ENCODE data around the gene DYNC1H1. TPM values are rescaled to one million over a fixed set of nuclear protein-coding genes. Genes with fewer than 3 reads are reported as not detected.

DYNC1H1 gene
- total RNA-seq, 1 experiment from 2014 or later: 409 TPM

DNA sequence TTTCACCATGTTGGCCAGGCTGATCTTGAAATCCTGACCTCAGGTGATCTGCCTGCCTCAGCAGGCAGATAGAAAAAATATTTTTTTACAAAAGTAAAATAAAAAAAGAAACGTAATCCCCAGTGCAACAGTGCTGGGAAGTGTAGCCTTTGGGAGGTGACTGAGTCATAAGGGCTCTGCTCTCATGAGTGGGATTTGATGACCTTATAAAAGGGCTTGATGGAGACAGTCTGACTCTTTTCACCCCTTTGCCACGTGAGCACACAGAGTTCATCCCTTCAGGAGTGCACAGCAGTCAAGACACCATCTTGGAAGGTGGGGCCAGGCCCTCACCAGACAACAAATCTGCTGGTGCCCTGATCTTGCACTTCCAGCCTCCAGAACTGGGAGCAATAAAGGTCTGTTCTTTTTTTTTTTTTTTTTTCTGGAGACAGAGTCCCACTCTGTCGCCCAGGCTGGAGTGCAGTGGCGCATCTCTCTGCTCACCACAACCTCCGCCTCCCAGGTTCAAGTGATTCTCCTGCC, 24.7 kb upstream of the DYNC1H1 start:
- DNase-seq (ENCODE audit: low read depth): no peak

DNA sequence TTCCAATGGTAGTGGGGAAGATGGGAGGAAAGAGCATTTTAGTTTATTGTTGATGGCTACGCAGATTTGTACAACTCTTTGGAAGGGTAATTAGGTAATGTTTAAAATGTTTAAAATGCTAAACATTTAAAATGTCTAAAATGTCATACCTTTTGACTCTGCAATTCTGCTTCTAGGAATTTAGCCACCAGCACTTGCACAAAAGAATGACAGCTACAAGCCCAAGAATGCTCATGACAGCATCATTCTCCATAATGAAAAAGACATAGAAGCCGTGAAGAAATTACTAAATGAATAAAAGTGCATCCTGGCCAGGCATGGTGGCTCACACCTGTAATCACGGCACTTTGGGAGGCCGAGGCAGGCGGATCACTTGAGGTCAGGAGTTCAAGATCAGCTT, 19.9 kb upstream of the DYNC1H1 start:
- DNase-seq (ENCODE audit: low read depth): no peak

DNA sequence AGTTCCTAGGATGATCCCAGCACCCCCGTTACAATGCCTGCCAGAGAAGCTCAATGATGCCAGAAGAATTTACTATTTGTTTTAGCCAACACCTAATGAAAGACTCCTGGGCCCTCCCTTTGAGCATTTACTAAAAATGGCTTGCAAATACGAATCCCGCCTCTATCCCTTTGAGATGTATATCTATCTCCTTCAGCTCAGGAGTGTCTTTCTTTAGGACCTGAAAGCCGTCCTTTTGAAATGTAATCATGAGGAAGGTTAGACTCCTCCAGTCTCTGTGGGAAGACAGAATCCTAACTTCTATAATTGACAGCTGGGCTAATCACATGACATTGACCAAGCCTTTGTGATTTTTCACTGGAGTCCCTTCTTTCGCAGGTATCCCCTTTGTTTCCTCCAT, 19.2 kb upstream of the DYNC1H1 start:
- DNase-seq (ENCODE audit: low read depth): no peak

DNA sequence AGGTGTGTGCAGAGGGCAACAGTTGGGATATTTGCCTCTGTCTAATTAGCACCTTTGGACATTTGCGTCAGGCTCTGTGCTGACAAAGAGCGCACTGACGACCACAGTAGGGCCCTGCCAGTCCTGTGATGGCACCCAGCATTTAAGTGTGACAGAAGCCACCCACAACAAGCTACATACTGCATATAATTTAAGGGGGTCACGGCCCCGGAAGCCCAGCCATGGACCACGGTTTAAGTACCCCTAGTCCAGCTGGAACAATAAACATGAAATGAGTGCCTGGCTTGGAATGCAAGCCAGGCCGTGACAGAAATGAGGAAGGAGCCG, 16.8 kb upstream of the DYNC1H1 start:
- DNase-seq (ENCODE audit: low read depth): no peak

DNA sequence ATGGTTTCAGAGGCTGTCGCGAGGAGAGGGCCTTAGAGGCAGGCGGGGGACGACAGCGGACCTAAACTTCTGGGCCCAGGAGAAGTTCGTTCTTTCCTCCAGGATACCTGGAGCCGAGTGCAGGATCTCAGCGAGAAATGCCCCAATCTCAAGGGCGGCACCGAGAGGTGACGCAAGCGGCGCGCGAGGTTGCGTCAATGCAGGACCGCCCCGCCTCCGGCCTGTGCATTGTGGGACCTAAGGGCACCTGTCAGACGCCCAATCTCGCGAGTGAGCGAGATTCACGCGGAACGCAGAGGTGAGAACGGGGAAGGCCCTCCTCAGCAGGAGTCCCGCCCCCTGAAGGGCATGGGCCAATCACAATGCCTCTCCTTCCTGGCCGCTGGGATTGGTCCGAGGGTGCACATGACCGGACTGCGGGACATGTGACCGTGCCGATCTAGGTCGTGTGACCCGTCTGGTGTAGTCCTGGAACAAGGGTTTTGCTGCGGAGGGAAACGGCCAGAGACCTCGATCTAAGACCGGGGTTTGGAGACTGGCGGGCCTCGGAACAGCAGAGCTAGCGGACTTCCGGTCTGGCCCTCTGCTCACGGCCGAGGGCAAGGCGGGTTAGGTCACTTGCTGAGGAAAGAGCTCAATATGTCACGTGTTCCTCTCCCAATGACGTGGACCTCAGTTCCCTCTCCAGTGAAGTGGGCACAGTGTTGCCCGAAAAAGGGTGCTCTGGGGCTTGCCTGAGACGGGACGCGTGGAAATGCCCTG, 16.3 kb upstream of the DYNC1H1 start:
- DNase-seq (ENCODE audit: low read depth): peak; percentile 100

DNA sequence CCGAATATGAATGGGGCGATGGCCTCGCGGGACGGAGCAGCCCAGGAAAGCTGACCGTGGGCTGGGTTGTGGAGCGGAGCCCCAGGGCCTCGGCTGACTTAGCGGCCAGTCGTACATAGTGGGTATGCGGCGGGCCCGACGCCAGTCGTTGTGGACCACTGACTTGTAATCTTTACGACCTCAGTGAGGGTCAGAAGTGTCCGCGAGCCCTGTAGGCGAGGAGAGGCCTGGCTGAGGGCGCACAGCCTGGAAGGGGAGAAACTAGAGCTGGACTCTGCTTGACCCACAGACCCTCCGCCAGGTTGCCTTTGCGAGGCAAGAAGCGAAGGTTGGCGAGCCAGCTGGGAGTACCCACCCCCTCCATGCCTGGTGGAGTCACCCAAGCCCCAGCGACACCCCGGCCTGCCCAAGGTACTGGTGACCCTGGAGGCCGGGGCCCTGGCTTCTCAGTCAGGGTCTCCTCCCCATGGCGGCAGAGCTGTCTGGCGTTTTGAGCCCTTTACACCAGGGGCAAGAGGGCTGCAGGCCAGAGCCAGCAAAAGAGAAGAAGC, 15.6 kb upstream of the DYNC1H1 start:
- no peak for DNase-seq (ENCODE audit: low read depth)

DNA sequence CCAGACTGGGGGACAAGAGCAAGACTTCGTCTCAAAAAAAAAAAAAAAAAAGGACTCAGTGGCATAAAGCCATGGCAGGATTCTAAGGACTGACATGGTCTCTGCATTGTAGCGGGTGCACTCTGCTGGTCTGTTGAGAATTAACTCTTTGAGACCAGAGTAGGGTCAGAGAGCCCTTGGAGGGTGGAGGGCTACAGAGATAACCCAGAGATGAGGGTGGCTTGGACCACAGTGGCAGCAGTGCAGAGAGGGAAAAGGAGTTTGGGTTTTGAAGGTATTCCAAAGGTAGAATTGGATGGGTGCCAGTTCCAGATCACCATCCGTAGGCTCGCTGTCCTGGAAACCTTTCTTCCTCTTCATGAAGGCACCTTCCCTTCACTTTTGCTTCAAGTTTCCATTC, 14.3 kb upstream of the DYNC1H1 start:
- DNase-seq (ENCODE audit: low read depth): no peak

DNA sequence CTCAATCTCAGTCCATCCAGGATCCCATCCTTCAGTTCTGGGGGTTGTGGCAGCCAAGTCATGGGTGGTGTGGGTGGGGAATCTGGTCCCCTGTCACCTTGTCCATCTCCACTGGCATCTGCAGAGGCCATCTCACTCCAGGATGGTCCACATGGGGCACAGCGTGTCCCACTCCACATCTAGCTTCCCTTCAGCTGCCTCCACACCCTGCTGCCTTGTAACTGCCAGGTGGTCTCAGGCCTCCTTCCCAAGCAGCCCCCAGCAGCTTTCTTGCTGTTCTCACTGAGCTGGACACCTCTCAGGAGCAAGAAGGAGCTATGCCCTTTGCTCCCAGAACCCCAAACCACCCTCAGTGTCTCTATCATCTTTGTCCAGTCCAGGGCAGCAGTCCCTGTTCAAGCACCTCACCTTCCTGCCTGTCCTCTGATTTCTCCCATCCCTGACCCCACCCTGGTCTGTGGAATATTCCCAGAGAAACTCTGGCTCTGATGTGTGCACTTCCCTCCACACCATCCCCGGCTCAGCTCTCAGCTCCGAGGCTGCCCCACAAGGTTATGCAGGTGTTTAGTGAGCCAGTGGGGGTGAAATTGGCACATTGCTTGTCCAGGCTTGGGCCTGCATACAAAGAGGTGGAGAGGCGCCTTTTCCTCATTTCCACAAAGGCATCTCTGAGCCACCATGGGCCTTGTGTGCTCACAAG, 13.7 kb upstream of the DYNC1H1 start:
- DNase-seq (ENCODE audit: low read depth): no peak

DNA sequence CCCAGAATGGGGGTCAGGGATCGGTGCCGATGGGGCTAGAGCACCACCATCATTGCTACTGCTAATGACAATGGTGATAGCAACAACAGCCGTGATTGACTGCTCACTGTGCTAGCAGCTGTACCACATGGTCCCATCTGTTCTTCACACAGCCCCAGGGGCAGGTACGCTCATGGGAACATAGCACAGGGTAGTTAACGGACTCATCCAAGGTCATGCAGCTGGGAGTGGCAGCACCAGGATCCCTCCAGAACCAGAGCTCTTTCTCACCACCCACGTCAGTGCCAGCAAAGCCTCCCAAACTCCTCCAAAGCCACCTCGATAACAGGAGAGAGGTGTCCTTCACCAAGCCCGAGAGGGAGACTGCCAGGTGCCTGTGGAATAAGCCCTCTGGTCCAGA, 11.2 kb upstream of the DYNC1H1 start:
- DNase-seq (ENCODE audit: low read depth): no peak

DNA sequence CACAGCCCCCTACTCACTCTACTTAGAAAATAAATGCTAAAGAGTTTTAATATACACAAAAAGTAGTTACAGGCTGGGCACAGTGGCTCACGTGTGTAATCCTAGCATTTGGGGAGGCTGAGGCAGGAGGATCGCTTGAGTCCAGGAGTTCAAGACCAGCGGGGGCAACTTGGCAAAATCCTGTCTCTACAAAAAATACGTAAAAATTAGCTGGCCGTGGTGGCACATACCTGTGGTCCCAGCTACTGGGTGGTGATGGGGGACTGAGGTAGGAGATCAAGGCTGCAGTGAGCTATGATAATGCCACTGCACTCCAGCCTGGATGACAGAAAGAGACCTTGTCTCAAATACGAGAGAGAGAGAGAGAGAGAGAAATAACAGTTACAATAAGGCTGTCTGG, 9.9 kb upstream of the DYNC1H1 start:
- DNase-seq (ENCODE audit: low read depth): no peak

DNA sequence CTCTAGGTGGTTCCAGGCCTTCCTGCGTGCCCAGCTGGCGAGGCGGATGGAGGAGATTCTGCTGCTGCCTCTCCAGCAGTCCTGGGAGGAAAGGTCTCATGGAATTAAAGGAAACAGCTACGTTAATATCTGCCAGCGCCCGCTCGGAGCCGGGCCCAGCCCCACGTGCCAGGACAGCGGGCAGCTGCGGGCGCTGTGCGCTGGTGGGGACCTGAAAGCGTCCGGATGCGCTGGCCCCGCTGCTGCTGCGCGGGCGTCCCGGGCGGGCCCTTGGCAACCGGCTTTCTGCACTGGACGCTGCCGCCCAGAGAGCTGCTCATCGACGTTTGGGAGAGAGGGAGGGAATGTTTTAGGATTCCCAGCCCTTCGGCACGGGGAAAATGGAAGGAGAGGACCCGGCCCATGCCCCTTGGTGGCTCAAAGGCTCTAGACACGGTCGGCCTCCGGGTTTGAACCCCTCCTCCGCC, 8.6 kb upstream of the DYNC1H1 start:
- no peak for DNase-seq (ENCODE audit: low read depth)

DNA sequence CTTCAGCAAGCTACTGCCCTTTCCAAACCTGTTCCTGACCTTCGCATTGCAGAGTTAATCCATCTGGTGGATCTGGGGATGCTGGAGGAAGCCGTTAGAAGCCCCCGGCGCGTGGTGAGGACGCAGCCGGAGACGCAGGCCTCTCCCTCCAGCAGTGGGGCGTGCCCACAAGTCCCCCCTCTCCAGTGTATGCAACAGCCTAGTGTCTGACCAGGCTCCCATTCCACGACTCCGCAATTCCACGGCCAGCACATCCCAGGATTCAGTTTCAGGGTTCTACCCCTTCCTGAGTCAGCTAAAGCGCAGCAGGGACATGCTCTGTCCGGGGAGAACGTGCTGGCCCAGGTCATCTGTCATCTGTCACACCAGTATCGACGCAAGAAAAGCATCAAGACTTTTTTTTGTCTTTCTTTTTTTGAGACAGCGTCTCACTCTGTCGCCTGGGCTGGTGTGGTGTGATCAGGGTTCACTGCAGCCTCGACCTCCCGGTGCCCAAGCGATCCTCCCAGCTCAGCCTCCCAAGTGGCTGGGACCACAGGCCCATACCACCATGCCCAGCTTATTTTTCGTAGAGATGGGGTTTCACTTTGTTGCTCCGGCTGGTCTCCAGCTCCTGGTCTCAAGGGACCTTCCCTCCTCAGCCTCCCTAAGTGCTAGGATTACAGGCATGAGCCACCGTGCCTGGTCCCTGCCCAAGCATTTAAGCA, 8.0 kb upstream of the DYNC1H1 start:
- DNase-seq (ENCODE audit: low read depth): no peak

DNA sequence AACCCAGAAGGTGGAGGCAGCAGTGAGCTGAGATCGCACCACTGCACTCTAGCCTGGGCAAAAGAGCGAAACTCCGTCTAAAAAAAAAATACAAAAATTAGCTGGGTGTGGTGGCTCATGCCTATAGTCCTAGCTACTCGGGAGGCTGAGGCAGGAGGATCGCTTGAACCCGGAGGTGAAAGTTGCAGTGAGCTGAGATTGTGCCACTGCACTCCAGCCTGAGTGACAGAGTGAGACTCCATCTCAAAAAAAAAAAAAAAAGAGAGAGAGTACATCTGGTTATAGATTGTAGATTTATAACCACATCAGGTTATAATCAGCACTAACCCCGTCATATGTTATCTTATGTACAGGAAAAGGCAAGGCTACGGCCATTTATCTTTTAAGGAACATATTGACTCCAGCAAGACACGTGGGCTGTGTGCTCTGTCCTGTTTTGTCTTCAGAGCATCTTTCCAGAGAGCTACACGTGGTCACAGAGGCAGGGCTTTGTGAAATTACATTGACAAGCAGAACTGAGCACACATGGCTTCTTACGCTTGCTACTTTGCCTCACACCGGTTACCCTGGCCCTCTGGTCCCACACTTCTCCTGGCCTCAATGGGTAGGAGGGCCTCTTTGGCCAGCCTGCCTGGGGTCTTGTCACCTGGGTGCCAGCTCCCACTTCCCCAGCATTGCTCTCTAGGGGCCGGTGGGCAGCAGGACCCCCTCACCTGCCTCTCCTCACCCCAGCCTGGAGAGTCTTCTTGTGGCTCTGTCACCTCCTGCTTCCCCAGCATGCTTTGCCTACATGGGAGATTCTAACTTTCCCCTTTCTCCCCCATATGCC, 6.8 kb upstream of the DYNC1H1 start:
- DNase-seq (ENCODE audit: low read depth): no peak

DNA sequence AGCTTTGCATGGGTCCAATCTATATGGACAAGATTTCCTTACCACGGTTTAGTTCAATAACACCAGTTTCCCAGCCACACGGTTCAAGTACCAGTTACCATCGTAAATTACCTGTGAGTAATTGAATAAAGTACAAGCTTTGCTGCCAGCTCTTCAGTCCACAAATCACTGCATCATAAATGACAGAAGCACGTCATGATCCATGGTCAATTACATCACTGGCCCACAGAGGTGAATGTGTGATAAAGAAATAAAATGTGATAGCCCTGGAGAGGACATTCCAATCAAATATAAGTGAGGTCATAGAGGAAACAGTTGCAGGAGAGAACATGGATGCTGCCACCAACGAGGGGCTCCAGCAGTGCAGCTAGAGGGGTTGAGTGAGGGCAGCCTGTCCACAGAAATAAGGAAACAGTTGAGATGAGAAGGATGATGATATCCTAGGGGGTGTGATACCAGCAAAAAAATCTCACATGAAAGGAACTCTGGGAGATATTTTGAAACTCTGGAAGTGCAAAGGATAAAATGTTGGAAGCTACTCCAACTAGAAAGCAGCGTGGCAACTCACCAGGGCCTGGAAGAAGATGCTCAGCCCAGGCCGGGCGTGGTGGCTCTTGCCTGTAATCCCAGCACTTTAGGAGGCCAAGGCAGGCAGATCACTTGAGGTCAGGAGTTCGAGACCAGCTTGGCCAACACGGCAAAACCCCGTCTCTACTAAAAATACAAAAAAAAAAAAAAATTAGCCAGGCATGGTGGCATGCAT, 5.8 kb upstream of the DYNC1H1 start:
- no peak for DNase-seq (ENCODE audit: low read depth)

DNA sequence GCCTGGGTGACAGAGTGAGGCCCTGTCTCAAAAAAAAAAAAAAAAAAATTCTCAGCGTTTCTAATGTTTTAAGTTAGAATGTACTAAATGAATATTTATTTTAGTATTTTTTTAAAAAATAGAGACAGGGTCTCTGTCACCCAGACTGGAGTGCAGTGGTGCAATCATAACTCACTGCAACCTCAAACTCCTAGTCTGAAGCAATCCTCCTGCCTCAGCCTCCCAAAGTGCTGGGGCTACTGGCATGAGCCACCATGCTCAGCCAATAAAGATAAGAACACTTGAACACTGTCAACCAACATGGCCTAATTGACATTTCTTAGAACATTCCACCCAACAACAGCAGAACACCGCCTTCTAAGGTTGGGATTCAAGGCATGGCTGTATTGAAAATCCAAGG, 5.1 kb upstream of the DYNC1H1 start:
- peak; percentile 14 for DNase-seq (ENCODE audit: low read depth)

DNA sequence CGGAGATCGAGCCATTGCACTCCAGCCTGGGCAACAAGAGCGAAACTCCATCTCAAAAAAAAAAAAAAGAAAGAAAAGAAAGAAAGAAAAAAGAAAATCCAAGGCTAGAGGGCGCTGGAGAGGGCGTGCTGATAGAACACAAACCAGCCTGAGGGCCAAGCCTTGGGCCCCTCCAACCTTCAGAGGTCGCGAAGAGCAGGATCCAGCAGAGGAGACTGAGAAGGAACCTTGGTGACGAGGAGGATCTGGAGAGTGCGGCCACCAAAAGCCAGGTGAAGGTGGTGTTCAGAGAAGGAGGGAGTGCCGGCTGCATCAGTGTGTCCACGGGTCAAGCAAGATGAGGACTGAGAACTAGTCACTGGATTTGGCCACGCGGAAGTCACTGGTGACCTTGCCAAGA, 4.1 kb upstream of the DYNC1H1 start:
- DNase-seq (ENCODE audit: low read depth): peak; percentile 49

DNA sequence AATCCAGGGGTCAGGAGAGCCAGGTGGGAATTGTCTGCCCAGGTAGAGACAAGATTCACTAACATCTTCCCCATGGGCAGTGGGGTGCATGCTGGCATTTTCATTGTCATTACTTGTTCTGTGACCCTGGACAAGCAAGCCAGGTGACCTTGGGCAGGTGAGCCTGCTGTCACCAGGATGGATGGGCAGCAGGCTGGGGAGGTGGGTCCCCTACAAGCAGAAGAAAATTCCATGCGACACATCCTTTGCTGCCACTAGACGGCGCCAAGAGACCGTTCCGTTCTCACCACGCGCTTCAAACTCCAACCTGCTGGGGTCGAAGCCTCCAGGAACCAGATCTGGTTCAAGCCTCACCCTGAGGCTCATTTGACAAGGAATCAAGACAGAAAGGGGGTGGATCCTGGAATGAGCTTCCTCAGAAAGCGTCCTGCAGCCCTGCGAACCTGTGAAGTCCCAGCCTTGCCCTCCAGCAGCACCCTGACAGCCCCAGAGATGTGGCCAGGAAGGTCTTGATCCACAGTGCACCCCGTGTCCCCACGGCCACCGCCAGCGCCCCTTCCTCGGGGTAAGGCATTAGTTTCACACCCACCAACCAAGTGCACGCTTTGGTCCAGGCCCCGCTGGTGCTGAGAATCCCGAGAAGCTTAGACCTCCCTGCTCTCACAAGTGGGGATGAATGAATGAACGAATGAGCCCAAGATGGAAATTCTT, 3.2 kb upstream of the DYNC1H1 start:
- DNase-seq (ENCODE audit: low read depth): peak; percentile 79

DNA sequence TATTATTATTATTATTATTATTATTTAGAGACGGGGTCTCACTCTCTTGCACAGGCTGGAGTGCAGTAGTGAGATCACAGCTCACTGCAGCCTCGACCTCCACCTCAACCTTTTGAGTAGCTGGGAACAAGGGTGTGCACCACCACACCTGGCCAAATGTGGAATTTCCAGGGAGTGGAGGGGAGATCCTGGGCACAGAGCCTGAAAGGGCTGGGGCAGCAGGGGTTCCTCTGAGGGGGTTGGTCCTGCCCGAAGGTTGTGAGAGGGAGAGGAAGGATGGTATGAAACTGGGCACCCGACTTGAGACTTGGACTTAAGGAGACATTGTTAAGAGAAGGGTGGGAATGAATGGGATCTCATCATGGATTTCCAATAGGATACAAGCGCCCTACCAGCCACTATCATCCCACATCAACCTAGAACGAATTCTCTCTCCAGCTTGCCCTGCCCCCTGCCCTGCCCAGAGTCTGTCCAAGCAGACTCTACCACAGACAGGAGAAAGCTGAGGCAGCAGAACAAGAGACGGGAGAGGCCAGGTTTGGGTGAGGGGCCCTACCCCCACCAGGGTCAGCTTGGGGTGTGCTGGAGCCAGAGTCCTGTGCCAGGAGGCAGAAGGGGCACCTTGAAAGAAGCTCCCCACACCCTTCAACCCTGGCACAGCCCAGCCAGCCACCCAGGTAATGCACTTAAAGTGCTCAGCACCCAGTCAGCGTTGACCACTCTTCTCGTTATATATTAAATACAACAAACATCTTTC, 2.4 kb upstream of the DYNC1H1 start:
- no peak for DNase-seq (ENCODE audit: low read depth)

DNA sequence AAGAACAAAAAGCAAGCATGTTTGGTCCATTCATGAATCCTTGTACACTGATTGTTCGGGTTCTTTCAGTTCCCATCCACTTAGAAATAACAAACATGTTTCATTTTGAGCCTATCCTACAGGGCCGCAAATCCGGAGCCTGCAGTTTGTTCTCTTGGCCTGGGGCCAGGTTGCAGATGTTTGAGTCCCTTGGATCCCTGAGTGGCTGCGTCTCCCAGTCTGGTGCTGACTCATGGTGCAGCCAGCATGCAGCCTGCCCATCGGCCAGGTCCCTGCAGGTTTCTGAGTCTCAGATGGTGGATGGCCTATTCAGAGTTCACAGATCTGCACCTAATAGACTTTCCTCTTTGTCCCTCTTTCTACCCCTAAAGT, 1.9 kb upstream of the DYNC1H1 start:
- DNase-seq (ENCODE audit: low read depth): peak; percentile 83
